H1 (cell line): ENCODE results near the gene TNXB. TPM values are rescaled to one million over a fixed set of nuclear protein-coding genes. Genes with fewer than 3 reads are reported as not detected.

Experiments used
- CTCF ChIA-PET: fragments of 300-600 bp; sonication (Branson Sonifier 250); formaldehyde crosslinking; loops from one replicate; lab custom pipeline; 2021; ENCODE audit not compliant: partially characterized antibody; lab: Charles Lee
- POLR2A ChIA-PET: fragments of 300-600 bp; sonication (Branson Sonifier 250); formaldehyde crosslinking; loops from one replicate; lab custom pipeline; 2021; ENCODE audit warnings: inconsistent platforms; ENCODE audit not compliant: partially characterized antibody; lab: Charles Lee
- DNase-seq, 2 experiments: peaks; one replicate each; pipeline versions ENCODE4 v3.0.0 to v3.0.0-alpha.2; 2010 to 2022; ENCODE audit warnings: low spot score in 2 of 2, low read depth in 1 of 2, mixed read lengths in 1 of 2
- FAIRE-seq: peaks from 2 replicates; lab custom pipeline; 2011; peaks lifted over from hg19 to GRCh38; lab: Jason Lieb, UNC
- H2AFZ ChIP-seq: 2 replicates; pipeline ENCODE4 v1.8.1; 2012; ENCODE audit warnings: low read length, inconsistent platforms
- H2AK5ac ChIP-seq: 2 replicates; pipeline ENCODE4 v1.6.1; 2013; ENCODE audit warnings: low read depth, low read length
- H2BK120ac ChIP-seq: replicated peaks from 2 replicates; pipeline ENCODE3; 2013; ENCODE audit warnings: low read depth, low read length, inconsistent platforms
- H2BK12ac ChIP-seq: 2 replicates; pipeline ENCODE4 v1.6.1; 2013; ENCODE audit warnings: low read depth, low read length
- H2BK15ac ChIP-seq: 2 replicates; pipeline ENCODE4 v1.6.1; 2013; ENCODE audit warnings: low read length
- H2BK20ac ChIP-seq: 2 replicates; pipeline ENCODE4 v1.6.1; 2013; ENCODE audit warnings: low read length
- H2BK5ac ChIP-seq: 2 replicates; pipeline ENCODE4 v1.6.1; 2013; ENCODE audit warnings: low read depth, low read length
- H3K14ac ChIP-seq: 2 replicates; pipeline ENCODE4 v1.6.1; 2013; ENCODE audit warnings: inconsistent platforms; ENCODE audit not compliant: insufficient read length
- H3K18ac ChIP-seq: 2 replicates; pipeline ENCODE4 v1.6.1; 2013; ENCODE audit warnings: low read length; ENCODE audit errors: extremely low read depth
- H3K23ac ChIP-seq: 2 replicates; pipeline ENCODE4 v1.6.1; 2013; ENCODE audit warnings: inconsistent platforms; ENCODE audit not compliant: insufficient read length
- H3K23me2 ChIP-seq: 2 replicates; pipeline ENCODE4 v1.6.1; 2013; ENCODE audit warnings: low read depth, low read length
- H3K27ac ChIP-seq: 2 replicates; pipeline ENCODE4 v1.6.1; 2011; ENCODE audit warnings: low read depth, low read length, inconsistent platforms
- H3K27me3 ChIP-seq, 4 experiments: replicated peaks in 1 of 4; 1 replicate in 1 of 4; 2 replicates in 3 of 4; pipeline versions ENCODE4 v1.6.1 to v1.8.1; 2011 to 2013; ENCODE audit warnings: low read length in 3 of 4, mild to moderate bottlenecking in 3 of 4, inconsistent platforms in 2 of 4, mixed read lengths in 2 of 4, moderate library complexity in 1 of 4; ENCODE audit not compliant: control insufficient read depth in 3 of 4, insufficient read depth in 3 of 4; ENCODE audit errors: extremely low read depth in 1 of 4
- H3K36me3 ChIP-seq, 4 experiments: 2 replicates each; pipeline versions ENCODE4 v1.6.1 to v1.8.1; 2011 to 2013; ENCODE audit warnings: mild to moderate bottlenecking in 4 of 4, low read length in 3 of 4, moderate library complexity in 2 of 4, control low read depth in 1 of 4, inconsistent platforms in 1 of 4; ENCODE audit not compliant: insufficient read depth in 4 of 4, control insufficient read depth in 2 of 4
- H3K4ac ChIP-seq: replicated peaks from 2 replicates; pipeline ENCODE3; 2013; ENCODE audit warnings: low read length, low read depth, mixed read lengths, inconsistent platforms; ENCODE audit not compliant: insufficient read length
- H3K4me1 ChIP-seq, 4 experiments: replicated peaks in 1 of 4; 1 replicate in 1 of 4; 2 replicates in 3 of 4; pipeline versions ENCODE4 v1.6.1 to v1.8.1; 2011 to 2013; ENCODE audit warnings: low read length in 3 of 4, inconsistent platforms in 2 of 4, mixed read lengths in 1 of 4; ENCODE audit not compliant: insufficient read depth in 4 of 4, control insufficient read depth in 3 of 4
- H3K4me2 ChIP-seq, 2 experiments: 2 replicates each; pipeline versions ENCODE4 v1.6.1 to v1.8.1; 2011 to 2013; ENCODE audit warnings: low read depth in 2 of 2, low read length in 2 of 2, control low read depth in 1 of 2, inconsistent platforms in 1 of 2, mild to moderate bottlenecking in 1 of 2; ENCODE audit not compliant: insufficient read depth in 1 of 2
- H3K4me3 ChIP-seq, 4 experiments: fragments of 200-600, 300-600 bp in 1 of 4; sonication (generic), shearing (Covaris generic), sonication (Bioruptor Twin) in 1 of 4; 2 replicates each; pipeline versions ENCODE4 v1.5.1 to v1.8.1; 2011 to 2016; ENCODE audit warnings: low read length in 4 of 4, low read depth in 3 of 4, control low read depth in 2 of 4, inconsistent platforms in 2 of 4, mild to moderate bottlenecking in 2 of 4, mixed read lengths in 1 of 4, moderate library complexity in 1 of 4; ENCODE audit not compliant: insufficient read depth in 2 of 4; ENCODE audit errors: extremely low read depth in 1 of 4
- H3K56ac ChIP-seq: replicated peaks from 2 replicates; pipeline ENCODE3; 2013; ENCODE audit warnings: low read depth, mild to moderate bottlenecking, mixed read lengths, low read length, inconsistent platforms; ENCODE audit not compliant: insufficient read length
- H3K79me1 ChIP-seq: 2 replicates; pipeline ENCODE4 v1.6.1; 2013; ENCODE audit warnings: low read depth, low read length, control low read depth
- H3K79me2 ChIP-seq, 2 experiments: 2 replicates each; pipeline versions ENCODE4 v1.6.1 to v1.8.1; 2012 to 2013; ENCODE audit warnings: low read length in 2 of 2, mild to moderate bottlenecking in 2 of 2, inconsistent platforms in 1 of 2; ENCODE audit not compliant: insufficient read depth in 2 of 2, control insufficient read depth in 1 of 2
- H3K9ac ChIP-seq, 4 experiments: replicated peaks in 1 of 4; 1 replicate in 1 of 4; 2 replicates in 3 of 4; pipeline versions ENCODE4 v1.6.1 to v1.8.1; 2011 to 2013; ENCODE audit warnings: low read depth in 3 of 4, low read length in 3 of 4, control low read depth in 2 of 4, mild to moderate bottlenecking in 2 of 4, moderate library complexity in 2 of 4, inconsistent platforms in 1 of 4; ENCODE audit errors: extremely low read depth in 1 of 4
- H3K9me3 ChIP-seq, 2 experiments: 2 replicates each; pipeline versions ENCODE4 v1.6.1 to v1.8.1; 2012 to 2013; ENCODE audit warnings: mild to moderate bottlenecking in 2 of 2, moderate library complexity in 2 of 2, control low read depth in 1 of 2, inconsistent platforms in 1 of 2, low read depth in 1 of 2, low read length in 1 of 2, mixed read lengths in 1 of 2; ENCODE audit not compliant: insufficient read depth in 2 of 2
- H4K20me1 ChIP-seq, 2 experiments: replicated peaks in 1 of 2; 2 replicates each; pipeline versions ENCODE3 to v1.8.1; 2011 to 2013; ENCODE audit warnings: inconsistent platforms in 2 of 2, low read length in 2 of 2, mild to moderate bottlenecking in 1 of 2; ENCODE audit not compliant: insufficient read depth in 2 of 2, control insufficient read depth in 1 of 2
- H4K5ac ChIP-seq: 2 replicates; pipeline ENCODE4 v1.6.1; 2013; ENCODE audit warnings: low read length, low read depth, mixed read lengths, inconsistent platforms; ENCODE audit not compliant: insufficient read length
- H4K8ac ChIP-seq: 2 replicates; pipeline ENCODE4 v1.8.0; 2013; ENCODE audit warnings: mild to moderate bottlenecking, moderate library complexity, low read length, inconsistent platforms; ENCODE audit not compliant: insufficient read depth; ENCODE audit errors: extremely low read depth
- H4K91ac ChIP-seq: replicated peaks from 2 replicates; pipeline ENCODE3; 2013; ENCODE audit warnings: low read length, mixed read lengths, inconsistent platforms; ENCODE audit not compliant: insufficient read length
- ATF2 ChIP-seq: IDR thresholded peaks from 2 replicates; pipeline ENCODE4 v1.6.1; 2012; ENCODE audit warnings: low read length, inconsistent platforms
- ATF3 ChIP-seq: IDR thresholded peaks from 2 replicates; pipeline ENCODE4 v1.6.1; 2011; ENCODE audit warnings: low read depth, mild to moderate bottlenecking, low read length; ENCODE audit not compliant: insufficient read depth
- CBX5 ChIP-seq: fragments of 300-800, 300-1000 bp; sonication (generic); IDR thresholded peaks from 2 replicates; pipeline ENCODE4 v1.7.1; 2016; ENCODE audit warnings: antibody characterized with exemption, low read length, low read depth
- HDAC6 ChIP-seq: IDR thresholded peaks from one replicate; pipeline ENCODE4 v1.7.1; 2012; ENCODE audit warnings: low read depth, mild to moderate bottlenecking, inconsistent platforms, low read length, moderate library complexity
- POLR2A ChIP-seq, 2 experiments: IDR thresholded peaks; 1 replicate in 1 of 2; 2 replicates in 1 of 2; pipeline ENCODE4 v1.6.1; 2011; ENCODE audit warnings: low read depth in 2 of 2, low read length in 2 of 2, mild to moderate bottlenecking in 2 of 2; ENCODE audit errors: control extremely low read depth in 1 of 2
- RAD21 ChIP-seq, 2 experiments: IDR thresholded peaks in 1 of 2; conservative IDR thresholded peaks in 1 of 2; 2 replicates each; pipeline ENCODE4 v1.6.1; 2011; ENCODE audit warnings: low read depth in 2 of 2, low read length in 2 of 2, improper control_type of control experiment in 1 of 2, inconsistent platforms in 1 of 2, mild to moderate bottlenecking in 1 of 2, moderate library complexity in 1 of 2
- SIX5 ChIP-seq: IDR thresholded peaks from 2 replicates; pipeline ENCODE4 v1.6.1; 2011; ENCODE audit warnings: mild to moderate bottlenecking, low read depth, low read length
- SP4 ChIP-seq: IDR thresholded peaks from 2 replicates; pipeline ENCODE4 v1.6.1; 2012; ENCODE audit warnings: low read length, inconsistent platforms
- SRF ChIP-seq: IDR thresholded peaks from 2 replicates; pipeline ENCODE4 v1.6.1; 2011; ENCODE audit warnings: mild to moderate bottlenecking, low read depth, low read length, moderate library complexity
- TAF7 ChIP-seq: optimal IDR thresholded peaks from 2 replicates; pipeline ENCODE3; 2011; ENCODE audit warnings: low read depth, mild to moderate bottlenecking, inconsistent platforms, low read length, moderate library complexity, borderline replicate concordance
- WGBS, 2 experiments: shearing (Covaris generic) in 1 of 2; methylation state at CpG; one replicate each; pipeline versions ENCODE4 v1.1.6 to v1.1.7; 2013 to 2015; ENCODE audit warnings: low lambda C conversion rate in 2 of 2, mixed read lengths in 2 of 2, inconsistent platforms in 1 of 2, low coverage in 1 of 2, missing lambda C conversion rate in 1 of 2; ENCODE audit not compliant: insufficient replicate concordance in 2 of 2, insufficient coverage in 1 of 2, insufficient read length in 1 of 2; ENCODE audit errors: extremely low coverage in 1 of 2, missing lambda C conversion rate in 1 of 2; 5-methylcytosine and 5-hydroxymethylcytosine counted together
- polyA plus RNA-seq, 7 experiments: library from polyadenylated mRNA; depleted of rRNA in 3 of 7; stranded (reverse) in 5 of 7; unstranded in 2 of 7; fragments of >200 nt in 5 of 7; fragments of 200-250 nt in 2 of 7; gene quantifications; 1 replicate in 5 of 7; 2 replicates in 1 of 7; 4 replicates in 1 of 7; pipeline versions ENCODE4 v1.2.1 to v1.2.3, GENCODE V29; 2011 to 2013; ENCODE audit warnings: missing spikeins in 2 of 7, mixed read lengths in 2 of 7
- total RNA-seq: library from RNA; stranded (reverse); fragmentation: NEBNext Ultra II Directional; extraction: Animal tissue kit (Norgen Biotek cat#: 25700); gene quantifications from 2 replicates; pipeline ENCODE4 v1.2.1, GENCODE V29; 2021

TNXB gene
- total and polyA plus RNA-seq, 2 of the 8 experiments (the other 6 are each of a cell fraction or from before 2014, with no cell fraction given), result 3.1 to 4.8 TPM

GRCh38 chr6:32128751-32129296 lies 19.7 kb upstream of the TNXB start:
- peaks cover 0 to 12% of the 10 kb centered on the region in 2 experiments; a peak in 1 of 4 replicates for H3K79me2 ChIP-seq
- H2BK12ac ChIP-seq, result 0 out of 2 replicates have a peak overlapping the region, but pooled peaks have one; percentile 50
- peak overlapping the region; percentile 23; the same call in 1 of the 2 replicates for H4K8ac ChIP-seq
- WGBS, 2 experiments, result 82% methylated on average over 13 of the region's 13 CpGs; no CpG with 5 or more reads in 1 of the 2 experiments
- H3K56ac ChIP-seq, result no peak overlapping the region
- no peak overlapping the region for H2AK5ac ChIP-seq
- peaks cover 2% of the 10 kb centered on the region; the same call in 1 of the 2 replicates for H3K79me1 ChIP-seq
- no peak overlapping the region for H4K91ac ChIP-seq
- H3K4me2 ChIP-seq, result peak overlapping the region; percentile 82 to 91
- no peak overlapping the region for H3K4ac ChIP-seq
- H3K27me3 ChIP-seq, result no peaks in the 10 kb centered on the region
- no peaks in the 10 kb centered on the region for H3K9me3 ChIP-seq
- DNase-seq, result no peak
- H4K5ac ChIP-seq, result no peak overlapping the region
- H4K20me1 ChIP-seq, result no peaks in the 10 kb centered on the region
- peak overlapping the region; percentile 16; the same call in 1 of the 2 replicates for H2BK5ac ChIP-seq
- no peak overlapping the region for H2AFZ ChIP-seq
- no peak overlapping the region for H2BK15ac ChIP-seq
- no peak overlapping the region for H3K14ac ChIP-seq
- no peak overlapping the region for H3K18ac ChIP-seq
- no peak overlapping the region for H2BK120ac ChIP-seq
- ChIA-PET CTCF (interaction anchor here (1.0 to 5.6 kb wide), 9 partner anchors 11 to 53 kb away, joined by 3 to 76 read pairs (median 5); partner anchors contain the start of gene PRRT1), POLR2A (interaction anchor here (0.8 to 6.5 kb wide), 18 partner anchors 8 to 843 kb away, joined by 3 to 70 read pairs (median 6); partner anchors contain the start of genes AGPAT1, DXO, PRRT1 and RNF5)
- H3K4me1 ChIP-seq, result peaks cover 3 to 19% (median 8%) of the 10 kb centered on the region in 4 experiments; a peak in 6 of 7 replicates
- peaks cover 5% of the 10 kb centered on the region for H3K23me2 ChIP-seq
- no peak overlapping the region for H2BK20ac ChIP-seq
- peaks cover 0 to 10% (median 4%) of the 10 kb centered on the region in 4 experiments; a peak in 4 of 8 replicates for H3K36me3 ChIP-seq
- peak overlapping the region in 1 of 4 experiments; percentile 21; a peak in 2 of 7 replicates for H3K9ac ChIP-seq
- peak overlapping the region; percentile 65; the same call in 1 of the 2 replicates for H3K27ac ChIP-seq
- FAIRE-seq, result no peak
- no peak overlapping the region for H3K23ac ChIP-seq
- peak overlapping the region in 3 of 4 experiments; percentile 78 to 94 (median 87); a peak in 3 of 8 replicates for H3K4me3 ChIP-seq
- TF ChIP-seq ATF3, result no peak
- no peak for TF ChIP-seq RAD21 (IDR thresholded peaks at IDR 0.05 in 1 of 2, conservative IDR thresholded peaks at IDR 0.05 in 1 of 2; ENCODE audit: low read depth in 2 of 2, low read length in 2 of 2)
- TF ChIP-seq CBX5, result no peak
- no peak for TF ChIP-seq SP4
- TF ChIP-seq HDAC6, result no peak
- no peak for TF ChIP-seq ATF2
- TF ChIP-seq POLR2A (IDR thresholded peaks at IDR 0.05; ENCODE audit: control extremely low read depth in 1 of 2, low read depth in 2 of 2, low read length in 2 of 2), result no peak
- TF ChIP-seq TAF7, result no peak
- TF ChIP-seq SIX5, result no peak
- TF ChIP-seq SRF, result no peak
